Nephron (organoid): ENCODE data around the gene TPM4.

Experiments used
- H3K27ac Mint-ChIP-seq, 3 experiments: 2 replicates each; pipeline ENCODE4 v1.8.0; 2020; ENCODE audit warnings: mixed read lengths in 3 of 3, mild to moderate bottlenecking in 2 of 3, moderate library complexity in 1 of 3
- H3K27me3 Mint-ChIP-seq: 2 replicates; pipeline ENCODE4 v1.8.0; 2021; ENCODE audit warnings: low read depth, mild to moderate bottlenecking, moderate library complexity, mixed read lengths
- H3K36me3 Mint-ChIP-seq: 2 replicates; pipeline ENCODE4 v1.8.0; 2020; ENCODE audit warnings: low read depth, mixed read lengths
- H3K4me1 Mint-ChIP-seq: 2 replicates; pipeline ENCODE4 v1.8.0; 2020; ENCODE audit warnings: mixed read lengths
- H3K4me3 Mint-ChIP-seq, 3 experiments: 2 replicates each; pipeline ENCODE4 v1.8.0; 2020; ENCODE audit warnings: mild to moderate bottlenecking in 3 of 3, mixed read lengths in 3 of 3, moderate library complexity in 2 of 3
- H3K9me3 Mint-ChIP-seq: 2 replicates; pipeline ENCODE4 v1.8.0; 2020; ENCODE audit warnings: mixed read lengths
- CTCF ChIP-seq, 3 experiments: fragments of 200-600 bp; sonication (generic); IDR thresholded peaks; one replicate each; pipeline ENCODE4 v1.5.0; 2021; ENCODE audit warnings: antibody characterized with exemption in 3 of 3; ENCODE audit not compliant: unreplicated experiment in 3 of 3

The TPM4 gene

GRCh38 chr19:16039081-16039480, 37.2 kb upstream of the TPM4 start:
- Mint-ChIP-seq H3K4me3 (no peak overlapping the region), H3K4me1 (no peaks in the 10 kb centered on the region), H3K27me3 (peaks cover 21% of the 10 kb centered on the region), H3K36me3 (no peaks in the 10 kb centered on the region), H3K9me3 (no peaks in the 10 kb centered on the region), H3K27ac (no peak overlapping the region)
- no peak for TF ChIP-seq CTCF (IDR thresholded peaks at IDR 0.05; ENCODE audit: unreplicated experiment in 3 of 3)

GRCh38 chr19:16039545-16039944, 36.8 kb upstream of the TPM4 start:
- Mint-ChIP-seq H3K4me3 (no peak overlapping the region), H3K4me1 (no peaks in the 10 kb centered on the region)
- TF ChIP-seq CTCF (IDR thresholded peaks at IDR 0.05; ENCODE audit: unreplicated experiment in 3 of 3) = no peak

GRCh38 chr19:16040642-16041041, 35.7 kb upstream of the TPM4 start:
- no peaks in the 10 kb centered on the region for H3K36me3 Mint-ChIP-seq

More at GRCh38 chr19:16039545-16039944, 36.8 kb upstream of the TPM4 start:
- Mint-ChIP-seq H3K9me3 (no peaks in the 10 kb centered on the region), H3K36me3 (no peaks in the 10 kb centered on the region), H3K27ac (no peak overlapping the region), H3K27me3 (peaks cover 24% of the 10 kb centered on the region)

GRCh38 chr19:16041299-16041990, 34.9 kb upstream of the TPM4 start:
- Mint-ChIP-seq H3K27me3 (peaks cover 24% of the 10 kb centered on the region), H3K4me3 (peak overlapping the region; percentile 36 to 57 (median 38)), H3K9me3 (no peaks in the 10 kb centered on the region), H3K36me3 (no peaks in the 10 kb centered on the region), H3K4me1 (no peaks in the 10 kb centered on the region), H3K27ac (no peak overlapping the region)
- TF ChIP-seq CTCF (IDR thresholded peaks at IDR 0.05; ENCODE audit: unreplicated experiment in 3 of 3) = peak; percentile 96 to 98 (median 96)

More at GRCh38 chr19:16040642-16041041, 35.7 kb upstream of the TPM4 start:
- TF ChIP-seq CTCF (IDR thresholded peaks at IDR 0.05; ENCODE audit: unreplicated experiment in 3 of 3) = no peak
- H3K9me3 Mint-ChIP-seq = no peaks in the 10 kb centered on the region
- H3K4me3 Mint-ChIP-seq = no peak overlapping the region
- H3K27ac Mint-ChIP-seq = peak overlapping the region in 1 of 3 experiments; percentile 43
- H3K4me1 Mint-ChIP-seq = no peaks in the 10 kb centered on the region
- H3K27me3 Mint-ChIP-seq = peaks cover 24% of the 10 kb centered on the region

GRCh38 chr19:16041991-16042386, 34.3 kb upstream of the TPM4 start:
- Mint-ChIP-seq H3K4me3 (no peak overlapping the region), H3K9me3 (no peaks in the 10 kb centered on the region), H3K4me1 (no peaks in the 10 kb centered on the region), H3K27ac (no peak overlapping the region), H3K27me3 (peaks cover 24% of the 10 kb centered on the region), H3K36me3 (no peaks in the 10 kb centered on the region)
- TF ChIP-seq CTCF (IDR thresholded peaks at IDR 0.05; ENCODE audit: unreplicated experiment in 3 of 3) = no peak

- Mint-ChIP-seq H3K4me1 (no peaks in the 10 kb centered on the region), H3K4me3 (peak overlapping the region in 1 of 3 experiments; percentile 41), H3K27ac (no peak overlapping the region), H3K27me3 (peaks cover 24% of the 10 kb centered on the region), H3K9me3 (no peaks in the 10 kb centered on the region), H3K36me3 (no peaks in the 10 kb centered on the region)
- no peak for TF ChIP-seq CTCF (IDR thresholded peaks at IDR 0.05; ENCODE audit: unreplicated experiment in 3 of 3)
These were observed 33.7 kb upstream of the TPM4 start for GRCh38 chr19:16042533-16043085.
